ENCODE results near the gene DGAT2.

DGAT2 gene

GRCh38 chr11:75809991-75810390 lies 41.4 kb downstream of the DGAT2 start:
- no peaks in the 10 kb centered on the region for H3K27me3 ChIP-seq (ENCODE audit: low read depth)
- no peaks in the 10 kb centered on the region for H3K9me3 ChIP-seq
- no peak for DNase-seq (ENCODE audit: low spot score in 2 of 2)
- 0 out of 2 replicates have a peak, but pooled peaks cover 3% of the 10 kb centered on the region for H3K4me1 ChIP-seq
- no peak overlapping the region for H3K4me3 ChIP-seq
- no peaks in the 10 kb centered on the region for H3K36me3 ChIP-seq (replicated peaks)
- in situ Hi-C loops (cut with MboI; ENCODE audit: low sequenced_read_pairs) = loop anchor here (10.0 kb wide), 1 partner anchor 55 kb away; no protein-coding TSS in a partner anchor

- Histone ChIP-seq H3K4me3 (no peak overlapping the region), H3K9me3 (no peaks in the 10 kb centered on the region), H3K36me3 (replicated peaks) (no peaks in the 10 kb centered on the region), H3K27me3 (ENCODE audit: low read depth) (no peaks in the 10 kb centered on the region), H3K4me1 (0 out of 2 replicates have a peak, but pooled peaks cover 3% of the 10 kb centered on the region)
- no peak for DNase-seq (ENCODE audit: low spot score in 2 of 2)
- in situ Hi-C loops (cut with MboI; ENCODE audit: low sequenced_read_pairs) = no loop called here
These were observed 42.2 kb downstream of the DGAT2 start for GRCh38 chr11:75810637-75811390.

GRCh38 chr11:75811485-75811884 lies 42.9 kb downstream of the DGAT2 start:
- in situ Hi-C loops (cut with MboI; ENCODE audit: low sequenced_read_pairs) = no loop called here
- Histone ChIP-seq H3K4me3 (no peak overlapping the region), H3K27me3 (ENCODE audit: low read depth) (no peaks in the 10 kb centered on the region), H3K4me1 (0 out of 2 replicates have a peak, but pooled peaks cover 3% of the 10 kb centered on the region), H3K9me3 (no peaks in the 10 kb centered on the region), H3K36me3 (replicated peaks) (no peaks in the 10 kb centered on the region)
- no peak for DNase-seq (ENCODE audit: low spot score in 2 of 2)

- no peaks in the 10 kb centered on the region for H3K36me3 ChIP-seq (replicated peaks)
- in situ Hi-C loops (cut with MboI; ENCODE audit: low sequenced_read_pairs) = no loop called here
- no peak for DNase-seq (ENCODE audit: low spot score in 2 of 2)
- peaks cover 8% of the 10 kb centered on the region; the same call in 1 of the 2 replicates for H3K4me1 ChIP-seq
- H3K9me3 ChIP-seq = no peaks in the 10 kb centered on the region
- H3K4me3 ChIP-seq = no peak overlapping the region
- no peaks in the 10 kb centered on the region for H3K27me3 ChIP-seq (ENCODE audit: low read depth)
These were observed 44.0 kb downstream of the DGAT2 start for GRCh38 chr11:75812542-75813040.

GRCh38 chr11:75813124-75813523 lies 44.5 kb downstream of the DGAT2 start:
- Histone ChIP-seq H3K27me3 (ENCODE audit: low read depth) (no peaks in the 10 kb centered on the region), H3K4me1 (peaks cover 8% of the 10 kb centered on the region; the same call in 1 of the 2 replicates), H3K36me3 (replicated peaks) (no peaks in the 10 kb centered on the region), H3K4me3 (no peak overlapping the region), H3K9me3 (no peaks in the 10 kb centered on the region)
- in situ Hi-C loops (cut with MboI; ENCODE audit: low sequenced_read_pairs) = no loop called here
- no peak for DNase-seq (ENCODE audit: low spot score in 2 of 2)

- Histone ChIP-seq H3K9me3 (no peaks in the 10 kb centered on the region), H3K36me3 (replicated peaks) (no peaks in the 10 kb centered on the region), H3K4me1 (peaks cover 8% of the 10 kb centered on the region; the same call in 1 of the 2 replicates), H3K4me3 (no peak overlapping the region), H3K27me3 (ENCODE audit: low read depth) (no peaks in the 10 kb centered on the region)
- DNase-seq (ENCODE audit: low spot score in 2 of 2) = no peak
- in situ Hi-C loops (cut with MboI; ENCODE audit: low sequenced_read_pairs) = no loop called here
These were observed 45.1 kb downstream of the DGAT2 start for GRCh38 chr11:75813622-75814039.

GRCh38 chr11:75814363-75814676 lies 45.7 kb downstream of the DGAT2 start:
- H3K36me3 ChIP-seq (replicated peaks) = no peaks in the 10 kb centered on the region
- H3K9me3 ChIP-seq = no peaks in the 10 kb centered on the region
- peak overlapping the region; percentile 80 for H3K4me3 ChIP-seq
- in situ Hi-C loops (cut with MboI; ENCODE audit: low sequenced_read_pairs) = no loop called here
- H3K27me3 ChIP-seq (ENCODE audit: low read depth) = no peaks in the 10 kb centered on the region
- H3K4me1 ChIP-seq = peaks cover 8% of the 10 kb centered on the region; the same call in 1 of the 2 replicates
- DNase-seq (ENCODE audit: low spot score in 2 of 2) = no peak

- DNase-seq (ENCODE audit: low spot score in 2 of 2) = peak; percentile 98 to 99
- H3K36me3 ChIP-seq (replicated peaks) = no peaks in the 10 kb centered on the region
- H3K9me3 ChIP-seq = no peaks in the 10 kb centered on the region
- no peaks in the 10 kb centered on the region for H3K27me3 ChIP-seq (ENCODE audit: low read depth)
- H3K4me3 ChIP-seq = peak within 1 kb of the TSS; percentile 80
- peaks cover 8% of the 10 kb centered on the region; the same call in 1 of the 2 replicates for H3K4me1 ChIP-seq
- in situ Hi-C loops (cut with MboI; ENCODE audit: low sequenced_read_pairs) = no loop called here
These were observed 46.2 kb downstream of the DGAT2 start, which contains the start of gene UVRAG for GRCh38 chr11:75814677-75815344. UVRAG (plus strand) TSS chr11:75815210; CDS start chr11:75815408, 198 bp downstream.

- DNase-seq (ENCODE audit: low spot score in 2 of 2) = peak; percentile 36 to 60
- in situ Hi-C loops (cut with MboI; ENCODE audit: low sequenced_read_pairs) = no loop called here
- peaks cover 8% of the 10 kb centered on the region; the same call in 1 of the 2 replicates for H3K4me1 ChIP-seq
- no peaks in the 10 kb centered on the region for H3K9me3 ChIP-seq
- no peaks in the 10 kb centered on the region for H3K27me3 ChIP-seq (ENCODE audit: low read depth)
- H3K4me3 ChIP-seq = peak overlapping the region; percentile 80
- H3K36me3 ChIP-seq (replicated peaks) = no peaks in the 10 kb centered on the region
These were observed 47.0 kb downstream of the DGAT2 start for GRCh38 chr11:75815345-75816168.

GRCh38 chr11:75816561-75817239 lies 48.1 kb downstream of the DGAT2 start:
- Histone ChIP-seq H3K4me3 (peak overlapping the region; percentile 80), H3K36me3 (replicated peaks) (no peaks in the 10 kb centered on the region), H3K4me1 (peaks cover 8% of the 10 kb centered on the region; the same call in 1 of the 2 replicates), H3K27me3 (ENCODE audit: low read depth) (no peaks in the 10 kb centered on the region), H3K9me3 (no peaks in the 10 kb centered on the region)
- peak; percentile 30 to 70 for DNase-seq (ENCODE audit: low spot score in 2 of 2)
- in situ Hi-C loops (cut with MboI; ENCODE audit: low sequenced_read_pairs) = no loop called here

GRCh38 chr11:75820645-75821044 lies 52.1 kb downstream of the DGAT2 start:
- Histone ChIP-seq H3K4me3 (no peak overlapping the region), H3K27me3 (ENCODE audit: low read depth) (no peaks in the 10 kb centered on the region), H3K9me3 (no peaks in the 10 kb centered on the region), H3K36me3 (replicated peaks) (no peaks in the 10 kb centered on the region), H3K4me1 (peaks cover 6% of the 10 kb centered on the region; the same call in 1 of the 2 replicates)
- in situ Hi-C loops (cut with MboI; ENCODE audit: low sequenced_read_pairs) = loop anchor here (5.0 kb wide), 1 partner anchor 47 kb away; no protein-coding TSS in a partner anchor
- no peak for DNase-seq (ENCODE audit: low spot score in 2 of 2)

GRCh38 chr11:75821202-75821601 lies 52.6 kb downstream of the DGAT2 start:
- Histone ChIP-seq H3K36me3 (replicated peaks) (no peaks in the 10 kb centered on the region), H3K27me3 (ENCODE audit: low read depth) (no peaks in the 10 kb centered on the region), H3K9me3 (no peaks in the 10 kb centered on the region), H3K4me1 (peaks cover 6% of the 10 kb centered on the region; the same call in 1 of the 2 replicates), H3K4me3 (no peak overlapping the region)
- in situ Hi-C loops (cut with MboI; ENCODE audit: low sequenced_read_pairs) = loop anchor here (5.0 kb wide), 1 partner anchor 46 kb away; no protein-coding TSS in a partner anchor
- no peak for DNase-seq (ENCODE audit: low spot score in 2 of 2)

GRCh38 chr11:75822541-75822940 lies 54.0 kb downstream of the DGAT2 start:
- no peaks in the 10 kb centered on the region; the same call in 1 of the 2 replicates for H3K4me1 ChIP-seq
- no peaks in the 10 kb centered on the region for H3K9me3 ChIP-seq
- H3K27me3 ChIP-seq (ENCODE audit: low read depth) = no peaks in the 10 kb centered on the region
- DNase-seq (ENCODE audit: low spot score in 2 of 2) = no peak
- in situ Hi-C loops (cut with MboI; ENCODE audit: low sequenced_read_pairs) = loop anchor here (5.0 kb wide), 1 partner anchor 45 kb away; no protein-coding TSS in a partner anchor
- H3K36me3 ChIP-seq (replicated peaks) = no peaks in the 10 kb centered on the region
- H3K4me3 ChIP-seq = no peak overlapping the region

Data from HAP-1 (cell line).